Endometrial microvascular endothelial cells (primary cell): ENCODE results near the gene NBPF1. TPM values are rescaled to one million over a fixed set of nuclear protein-coding genes. Genes with fewer than 3 reads are reported as not detected.
"Not testable (repeated sequence)": the region's sequence is repeated elsewhere in the genome, so short reads cannot be mapped to it uniquely, and the experiment has no call there.

Experiments
- in situ Hi-C: cut with HindIII; loops from 2 replicates; pipeline ENCODE4 v1.10.0; 2017; ENCODE audit warnings: low sequenced_read_pairs, low pct_unique_long_range_greater_than_20kb; ENCODE audit errors: inconsistent ontology term
- total RNA-seq: library from RNA; depleted of rRNA; stranded (reverse); fragments of >200 nt; gene quantifications from one replicate; pipeline ENCODE4 v1.2.3, GENCODE V29; 2015; ENCODE audit errors: inconsistent ontology term

NBPF1 gene
- total RNA-seq, 1 donor from 2014 or later = 16.7 TPM

GRCh38 chr1:16525769-16526168 lies 87.6 kb downstream of the NBPF1 start:
- in situ Hi-C loops = not testable (repeated sequence)

GRCh38 chr1:16521679-16522078 lies 91.7 kb downstream of the NBPF1 start:
- in situ Hi-C loops = not testable (repeated sequence)

GRCh38 chr1:16521288-16521583 lies 92.1 kb downstream of the NBPF1 start:
- in situ Hi-C loops = no loop called here

GRCh38 chr1:16520435-16521287 lies 92.7 kb downstream of the NBPF1 start:
- in situ Hi-C loops = not testable (repeated sequence)

GRCh38 chr1:16519255-16519951 lies 94.0 kb downstream of the NBPF1 start:
- in situ Hi-C loops = not testable (repeated sequence)

GRCh38 chr1:16518913-16519254 lies 94.5 kb downstream of the NBPF1 start:
- in situ Hi-C loops = not testable (repeated sequence)

DNA sequence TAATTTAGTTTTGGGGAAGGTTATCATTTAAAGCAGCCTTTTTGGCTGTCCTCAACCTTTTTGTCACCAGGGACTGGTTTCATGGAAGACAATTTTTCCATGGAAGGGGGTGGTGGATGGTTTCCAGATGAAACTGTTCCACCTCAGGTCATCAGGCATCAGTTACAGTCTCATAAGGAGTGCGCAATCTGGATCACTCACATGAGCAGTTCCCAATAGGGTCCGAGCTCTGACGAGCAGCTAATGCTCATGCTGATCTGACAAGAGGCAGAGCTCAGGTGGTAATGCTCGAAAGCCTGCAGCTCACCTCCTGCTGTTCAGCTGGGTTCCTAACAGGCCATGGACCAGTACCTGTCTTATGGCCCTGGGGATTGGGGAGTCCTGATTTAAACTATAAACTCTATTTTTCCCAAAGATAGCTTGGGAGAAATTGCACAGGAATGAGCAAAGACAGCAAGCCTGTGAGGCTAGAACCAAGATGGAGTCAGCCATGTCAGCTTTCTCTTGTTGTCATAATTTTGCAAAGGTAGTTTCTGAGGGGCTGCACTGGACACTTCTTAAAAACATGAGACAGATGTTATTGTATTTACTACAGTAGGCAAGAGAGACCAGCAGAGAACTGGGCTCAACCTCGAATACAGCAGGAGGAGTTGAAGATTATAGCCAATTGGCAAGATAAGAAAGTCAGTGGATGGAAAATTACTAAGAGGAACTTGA lies 96.5 kb downstream of the NBPF1 start:
- in situ Hi-C loops = not testable (repeated sequence)

- in situ Hi-C loops = not testable (repeated sequence)
These were observed 99.0 kb downstream of the NBPF1 start, which contains the start of gene RNU1-1 for GRCh38 chr1:16514107-16515055. TSS of gene RNU1-1 (minus strand) at chr1:16514285.

GRCh38 chr1:16513412-16514106 lies 99.8 kb downstream of the NBPF1 start:
- in situ Hi-C loops = not testable (repeated sequence)

- in situ Hi-C loops = not testable (repeated sequence)
These were observed 100.5 kb downstream of the NBPF1 start for GRCh38 chr1:16512624-16513411.

Other genes starting within 250 kb of the NBPF1 start
- 84.6 TPM for gene SZRD1, start 246.3 kb downstream of the NBPF1 start, total RNA-seq
- gene SPATA21, start 176.1 kb downstream of the NBPF1 start, total RNA-seq = not detected
- 149 TPM for gene NECAP2, start 172.8 kb downstream of the NBPF1 start, total RNA-seq
- gene RNU1-1, start 99.3 kb downstream of the NBPF1 start, total RNA-seq = not detected
- not detected for gene RNU1-3, start 53.4 kb upstream of the NBPF1 start, total RNA-seq
- not detected for gene RNU1-4, start 127.0 kb upstream of the NBPF1 start, total RNA-seq